ENCODE data around the gene ZNF845. TPM values are rescaled to one million over a fixed set of nuclear protein-coding genes. Genes with fewer than 3 reads are reported as not detected.
A peak's percentile ranks its signal among the peaks of the same experiment; 100 is the strongest.

ZNF845 gene
- total RNA-seq (2013) = 10.9 TPM
- polyA plus RNA-seq = 1 to 10 TPM in 2 of 3 donors, under 1 TPM in 1; 0.51 to 3.6 (median 2.6) TPM
- polyA minus RNA-seq = 1.7 and 2.7 TPM in 2 replicates
- total RNA-seq = 5.7 to 22.0 (median 10.3) reads per million in 11 experiments

- intact Hi-C loops (cut with micrococcal nuclease) = loop anchor here (1.0 to 5.0 kb wide), 4 partner anchors 62 to 136 kb away; partner anchors contain the start of genes ZNF765 (in 2 of the 2) and ZNF813 (in 1 of the 2)
Measured at GRCh38 chr19:53333463-53334449, at the start of gene ZNF845. Gene ZNF845, plus strand, starts transcription at chr19:53333749. Its CDS starts 7,559 bp downstream, at chr19:53341308.

More at GRCh38 chr19:53333463-53334449, at the start of gene ZNF845:
- Histone ChIP-seq H3K36me3 (replicated peaks in 1 of 2; ENCODE audit: control insufficient read depth in 1 of 2, insufficient read depth in 2 of 2, low read length in 2 of 2) (peaks cover 4 to 20% of the 10 kb centered on the region in 2 donors), H3K9me3 (replicated peaks in 1 of 2; ENCODE audit: control insufficient read depth in 1 of 2, insufficient read depth in 1 of 2, low read length in 2 of 2) (peaks cover 69 to 72% of the 10 kb centered on the region in 2 donors), H3K27ac (ENCODE audit: low read depth in 1 of 2, low read length in 2 of 2) (peak within 1 kb of the TSS; percentile 11 to 77), H3K9ac (ENCODE audit: insufficient read depth, low read length, poor library complexity, severe bottlenecking) (peak within 1 kb of the TSS; percentile 80), H3K4me3 (replicated peaks in 1 of 3; ENCODE audit: low read depth in 2 of 3, low read length in 3 of 3) (peak within 1 kb of the TSS; percentile 72 to 91 (median 79)), H3K79me2 (ENCODE audit: insufficient read depth, low read length) (peaks cover 39% of the 10 kb centered on the region), H2AFZ (ENCODE audit: insufficient read depth, low read depth, low read length, poor library complexity, severe bottlenecking) (peak within 1 kb of the TSS; percentile 95), H4K20me1 (ENCODE audit: insufficient read depth, low read length) (no peaks in the 10 kb centered on the region), H3K4me1 (ENCODE audit: control insufficient read depth in 1 of 2, insufficient read depth in 2 of 2, low read length in 2 of 2) (peaks cover 16 to 17% of the 10 kb centered on the region in 2 donors), H3K27me3 (ENCODE audit: control insufficient read depth in 2 of 2, insufficient read depth in 2 of 2, low read length in 2 of 2) (no peaks in the 10 kb centered on the region), H3K4me2 (replicated peaks; ENCODE audit: extremely low read depth, low read length, poor library complexity, severe bottlenecking) (peak within 1 kb of the TSS; percentile 83)
- Mint-ChIP-seq H3K9me3 (peaks cover 38 to 95% (median 74%) of the 10 kb centered on the region in 7 donors), H3K4me1 (peaks cover 21% of the 10 kb centered on the region), H3K36me3 (peaks cover 20 to 33% of the 10 kb centered on the region in 2 donors), H3K27ac (peak within 1 kb of the TSS; percentile 84 to 91 (median 89)), H3K4me3 (peak within 1 kb of the TSS; percentile 97 to 99), H3K27me3 (ENCODE audit: low read depth in 3 of 3) (peaks cover 0 to 8% (median 0%) of the 10 kb centered on the region in 3 donors)
- under 1% methylated on average over 39 of the region's 61 CpGs for WGBS (ENCODE audit: insufficient coverage)
- no peak for TF ChIP-seq CTCF (IDR thresholded peaks at IDR 0.05)
- peak; percentile 80 to 82 (median 82) for DNase-seq
